ENCODE measurements around the gene NOL11.
"Not testable (repeated sequence)": the region's sequence is repeated elsewhere in the genome, so short reads cannot be mapped to it uniquely, and the experiment has no call there.

The NOL11 gene

DNA sequence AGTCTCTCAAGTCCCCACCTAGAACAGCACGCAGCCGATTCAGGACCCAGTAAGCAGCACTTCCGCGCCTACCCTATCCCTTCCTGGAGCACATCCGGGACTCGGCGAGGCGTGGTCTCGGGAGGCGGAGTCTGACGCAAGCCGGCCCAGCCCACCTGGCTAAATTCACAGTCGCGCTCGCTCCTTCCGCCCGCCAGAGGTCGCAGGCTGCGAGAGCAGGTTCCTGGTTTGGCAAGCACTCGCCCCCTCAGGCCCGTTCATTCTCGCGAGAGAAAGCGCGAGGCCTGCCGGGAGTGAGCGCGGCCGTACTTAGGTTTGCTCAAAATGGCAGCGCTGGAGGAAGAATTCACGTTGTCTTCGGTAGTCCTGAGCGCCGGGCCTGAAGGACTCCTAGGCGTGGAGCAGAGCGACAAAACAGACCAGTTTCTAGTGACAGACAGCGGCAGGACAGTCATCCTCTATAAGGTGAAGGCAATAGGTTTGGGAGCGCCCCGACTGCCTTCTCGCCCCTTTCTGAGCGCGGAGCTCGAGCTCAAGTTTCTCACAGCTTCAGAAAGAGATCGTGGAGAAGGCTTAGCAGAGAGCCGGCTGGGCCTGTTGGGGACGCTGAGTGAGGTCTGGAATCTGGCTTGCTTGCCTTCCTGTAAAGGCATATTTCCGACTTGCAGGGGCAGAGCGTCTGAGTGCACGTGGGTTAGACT lies at the start of gene NOL11:
Gene NOL11, plus strand, starts transcription at position 313 of the 701 bp plus-strand sequence. Its CDS starts 12 bp downstream, at position 325.
- DNase-seq (ENCODE audit: low read depth) = peak; percentile 98

GRCh38 chr17:67671493-67671892 lies 46.2 kb upstream of the NOL11 start:
- no peak for DNase-seq (ENCODE audit: low read depth)

- DNase-seq (ENCODE audit: low read depth) = no peak
Observed at GRCh38 chr17:67672592-67673335, 45.0 kb upstream of the NOL11 start.

- no peak for DNase-seq (ENCODE audit: low read depth)
Observed at GRCh38 chr17:67675481-67675880, 42.3 kb upstream of the NOL11 start.

GRCh38 chr17:67676305-67676704 lies 41.4 kb upstream of the NOL11 start:
- no peak for DNase-seq (ENCODE audit: low read depth)

GRCh38 chr17:67678414-67678813 lies 39.3 kb upstream of the NOL11 start:
- no peak for DNase-seq (ENCODE audit: low read depth)

DNA sequence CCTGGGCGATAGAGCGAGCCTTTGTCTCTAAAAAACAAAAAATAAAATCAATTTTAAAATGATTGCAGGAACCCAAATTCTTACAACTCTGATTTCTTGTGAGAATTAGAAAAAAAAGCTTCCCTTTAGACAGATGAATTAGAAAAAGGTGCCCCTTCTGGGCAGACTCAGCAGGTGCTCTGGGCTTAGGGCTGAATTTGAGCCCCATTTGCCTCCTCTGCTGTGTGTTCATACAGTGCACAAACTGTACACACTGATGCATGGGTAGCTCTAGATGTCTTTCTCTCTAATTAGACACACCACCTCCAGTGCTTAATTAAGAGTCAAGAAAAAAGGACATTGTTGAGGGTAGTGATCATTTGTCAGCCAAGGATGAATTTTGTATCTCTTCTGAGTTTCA lies 38.5 kb upstream of the NOL11 start:
- DNase-seq (ENCODE audit: low read depth) = no peak

GRCh38 chr17:67679721-67680120 lies 38.0 kb upstream of the NOL11 start:
- DNase-seq (ENCODE audit: low read depth) = no peak

DNA sequence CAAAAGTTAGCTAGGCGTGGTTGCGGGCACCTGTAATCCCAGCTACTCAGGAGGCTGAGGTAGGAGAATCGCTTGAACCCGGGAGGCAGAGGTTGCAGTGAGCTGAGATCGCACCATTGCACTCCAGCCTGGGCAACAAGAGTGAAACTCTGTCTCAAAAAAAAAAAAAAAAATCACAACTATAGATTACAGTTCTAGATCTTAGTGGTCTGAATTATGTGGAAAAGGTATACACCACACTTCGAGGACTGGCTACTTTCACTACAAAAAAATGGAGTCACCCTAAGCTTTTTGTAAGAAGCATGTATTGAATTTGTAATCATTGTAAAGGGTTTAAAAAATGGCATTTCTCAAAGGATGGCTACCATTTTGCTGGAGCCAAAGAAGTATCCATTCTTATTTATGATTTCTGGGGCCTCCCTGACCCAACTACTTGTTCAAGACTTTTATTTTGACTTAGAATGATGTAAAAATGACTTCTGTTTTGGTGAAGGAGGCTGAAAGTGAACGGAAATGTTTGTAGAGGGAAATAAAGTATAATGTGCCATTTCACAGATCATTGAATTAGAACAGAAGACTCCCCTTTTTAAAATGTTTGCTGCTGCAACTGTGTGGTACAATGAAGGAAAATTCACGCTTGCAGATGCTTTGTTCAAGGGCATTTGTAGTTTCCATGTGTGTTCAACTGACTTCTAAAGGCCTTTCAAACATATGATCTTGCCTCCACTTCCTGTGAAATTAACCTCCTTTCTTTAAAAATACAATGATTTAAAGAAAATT lies 37.1 kb upstream of the NOL11 start:
- no peak for DNase-seq (ENCODE audit: low read depth)

DNA sequence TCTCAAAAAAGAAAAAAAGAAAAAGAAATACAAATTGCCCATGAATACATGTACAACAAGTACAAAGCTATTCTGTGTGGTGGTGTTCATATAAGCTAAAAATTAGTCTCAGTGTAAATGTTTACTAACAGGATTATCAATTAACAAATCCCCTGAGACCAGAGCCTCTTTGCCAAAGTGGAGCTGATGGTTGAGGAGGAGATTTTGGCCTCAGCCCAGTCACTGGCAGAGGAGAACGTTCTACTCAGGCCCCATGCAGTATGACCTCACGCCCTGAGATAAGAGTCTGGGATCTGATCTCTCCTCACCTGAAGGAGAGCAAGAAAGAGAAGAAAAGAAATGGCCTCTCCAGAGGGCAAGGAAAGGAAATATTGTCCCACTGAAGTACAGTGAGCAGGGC lies 35.5 kb upstream of the NOL11 start:
- no peak for DNase-seq (ENCODE audit: low read depth)

DNA sequence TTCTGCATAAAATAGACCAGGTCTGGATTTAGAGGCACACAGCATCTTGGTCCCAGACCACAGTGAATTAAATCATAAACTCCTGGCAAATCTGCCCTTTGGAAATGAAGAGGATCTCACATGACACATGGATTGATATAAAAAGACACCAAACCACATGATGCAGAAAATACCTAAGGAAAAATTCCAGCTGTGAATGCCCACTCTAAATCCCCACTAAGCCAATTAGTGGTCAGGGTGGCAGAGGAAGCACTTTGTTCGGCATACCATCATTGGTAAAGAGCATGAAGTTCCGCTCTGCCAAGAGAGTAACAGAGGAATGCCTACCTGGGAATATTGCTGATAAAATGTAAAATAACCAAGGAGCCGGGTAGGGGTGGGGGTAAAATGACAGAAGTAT lies 32.4 kb upstream of the NOL11 start:
- no peak for DNase-seq (ENCODE audit: low read depth)

DNA sequence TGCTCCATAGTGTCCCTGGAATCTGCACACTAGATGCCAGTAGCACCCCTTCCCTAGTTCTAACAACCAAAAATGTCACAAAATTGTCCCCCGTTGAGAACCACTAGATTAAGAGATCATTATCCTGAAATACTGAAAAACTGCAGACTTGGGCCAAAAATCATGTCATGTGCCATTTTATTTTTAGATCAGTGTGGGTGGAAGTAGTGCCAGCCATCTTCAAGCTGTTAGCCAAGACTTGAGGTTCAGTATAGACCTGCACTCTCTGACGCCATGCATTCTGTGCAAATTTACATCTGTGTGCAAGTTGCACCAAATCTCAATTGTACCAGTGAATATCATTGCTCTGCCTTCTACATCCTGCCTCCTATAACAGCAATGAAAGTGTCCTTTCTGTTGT lies 31.5 kb upstream of the NOL11 start:
- no peak for DNase-seq (ENCODE audit: low read depth)

- no peak for DNase-seq (ENCODE audit: low read depth)
Observed at GRCh38 chr17:67687511-67687910, 30.2 kb upstream of the NOL11 start.

GRCh38 chr17:67689534-67690177 lies 28.1 kb upstream of the NOL11 start:
- peak; percentile 7 for DNase-seq (ENCODE audit: low read depth)

- DNase-seq (ENCODE audit: low read depth) = no peak
Observed at GRCh38 chr17:67693811-67694210, 23.9 kb upstream of the NOL11 start.

DNA sequence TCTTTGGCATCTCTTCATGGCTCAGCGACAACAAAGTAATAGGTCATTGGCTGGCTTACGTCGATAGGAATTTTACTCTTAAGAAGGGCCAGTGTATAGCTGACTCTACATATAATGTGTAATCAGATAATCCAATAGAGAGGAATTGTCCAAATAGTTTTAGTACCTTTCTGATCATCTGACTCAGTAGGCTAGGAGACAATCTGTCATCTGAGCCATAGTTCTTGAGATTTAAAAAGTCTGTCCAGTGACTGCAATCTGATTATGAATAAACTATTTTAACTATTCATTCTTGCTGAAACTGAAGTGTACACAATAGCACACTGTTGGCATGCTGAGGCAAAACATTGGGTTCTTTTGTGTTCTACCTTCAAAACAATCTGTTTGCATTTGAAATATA lies 21.4 kb upstream of the NOL11 start:
- DNase-seq (ENCODE audit: low read depth) = no peak

DNA sequence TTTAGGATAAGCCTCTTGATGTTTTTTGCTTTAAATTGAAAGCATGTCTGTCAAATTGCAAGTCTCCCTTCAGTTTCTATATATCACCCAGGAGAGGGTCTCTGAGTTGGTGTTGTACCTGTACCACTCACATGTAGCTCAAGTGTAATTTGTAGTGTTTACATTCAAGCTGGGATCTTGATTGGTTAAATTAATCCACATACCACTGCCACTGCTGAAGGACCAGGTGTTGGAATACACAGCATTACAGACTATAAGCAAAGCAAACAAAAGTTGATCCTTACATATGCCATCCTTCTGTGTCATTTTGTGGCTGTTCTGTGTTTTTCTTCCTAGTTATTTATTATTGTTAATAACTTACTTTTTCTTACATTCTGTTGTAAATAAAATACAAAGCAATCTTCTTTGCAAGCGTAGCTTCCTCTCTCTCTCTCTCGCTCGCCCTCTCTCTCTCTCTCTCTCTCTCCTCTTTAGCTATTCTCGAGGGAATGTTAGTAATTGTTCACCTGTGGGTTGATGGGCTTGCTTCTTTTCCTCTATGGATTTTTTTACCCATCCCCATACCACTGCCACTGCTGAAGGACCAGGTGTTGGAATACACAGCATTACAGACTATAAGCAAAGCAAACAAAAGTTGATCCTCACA lies 20.8 kb upstream of the NOL11 start:
- DNase-seq (ENCODE audit: low read depth) = no peak

DNA sequence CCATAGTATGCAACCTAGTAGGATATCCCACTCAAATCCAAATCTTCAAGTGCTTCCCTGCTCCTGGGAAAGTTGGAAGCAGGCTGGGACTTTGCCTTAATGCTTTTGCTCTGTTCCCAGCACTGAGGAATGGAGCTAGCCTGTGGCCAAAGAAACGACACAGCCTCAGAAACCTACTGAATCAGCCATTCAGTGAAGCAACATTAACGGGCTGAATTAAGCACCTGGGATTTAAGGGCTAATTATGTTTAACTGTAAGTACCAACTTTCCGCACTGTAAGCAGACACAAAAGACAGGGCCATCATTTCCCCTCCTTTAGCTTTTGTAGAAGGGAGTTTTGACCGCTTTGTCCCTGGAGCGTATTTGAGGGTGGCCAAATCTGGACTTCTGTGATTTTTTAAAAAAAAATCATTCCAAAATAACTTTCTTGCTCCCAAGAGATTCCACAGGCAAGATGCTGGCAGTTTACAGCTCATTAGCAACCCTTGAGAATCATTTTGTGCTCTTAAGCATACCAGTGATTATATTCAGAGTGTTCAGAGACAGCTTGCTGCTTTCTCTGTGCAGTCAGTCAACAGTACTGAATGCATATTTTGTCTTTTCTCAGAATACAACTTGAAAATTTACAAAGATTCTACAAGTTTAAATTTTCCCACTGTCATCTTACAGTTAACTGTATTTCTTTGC lies 17.6 kb upstream of the NOL11 start:
- DNase-seq (ENCODE audit: low read depth) = no peak

- no peak for DNase-seq (ENCODE audit: low read depth)
Observed at GRCh38 chr17:67700725-67701119, 17.0 kb upstream of the NOL11 start.

DNA sequence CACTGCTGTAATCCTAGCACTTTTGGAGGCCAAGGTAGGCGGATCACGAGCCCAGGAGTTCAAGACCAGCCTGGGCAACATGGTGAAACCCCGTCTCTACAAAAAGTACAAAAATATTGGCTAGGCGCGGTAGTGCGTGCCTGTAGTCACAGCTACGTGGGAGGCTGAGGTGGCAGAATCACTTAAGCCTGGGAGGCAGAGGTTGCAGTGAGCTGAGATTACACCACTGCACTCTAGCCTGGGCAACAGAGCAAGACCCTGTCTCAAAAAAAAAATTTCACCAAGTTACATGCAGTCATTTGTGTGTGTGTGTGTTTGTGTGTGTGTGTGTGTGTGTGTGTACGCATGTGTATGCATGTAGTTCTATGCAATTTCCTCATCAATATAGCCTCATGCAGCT lies 14.9 kb upstream of the NOL11 start:
- DNase-seq (ENCODE audit: low read depth) = not testable (repeated sequence)

DNA sequence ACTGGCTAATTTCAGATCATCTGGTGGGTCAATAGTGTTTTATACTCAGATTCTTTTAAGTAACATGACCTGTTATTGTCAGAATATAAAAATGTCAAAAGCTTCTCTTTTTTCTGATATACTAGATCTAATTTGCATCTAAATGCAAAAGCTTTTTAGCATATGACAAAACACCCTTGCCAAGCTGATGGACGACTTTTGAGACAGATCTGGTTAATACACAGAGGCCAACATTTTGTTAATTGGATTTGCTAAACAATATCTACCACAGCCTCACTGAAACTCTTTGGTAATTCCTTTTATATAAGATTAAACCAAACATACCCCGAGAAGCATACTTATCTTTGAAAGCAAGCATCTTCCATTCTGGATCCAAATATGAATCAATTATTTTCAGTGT lies 10.3 kb upstream of the NOL11 start:
- DNase-seq (ENCODE audit: low read depth) = no peak
